ENCODE results near the gene TMEM266.

DNA sequence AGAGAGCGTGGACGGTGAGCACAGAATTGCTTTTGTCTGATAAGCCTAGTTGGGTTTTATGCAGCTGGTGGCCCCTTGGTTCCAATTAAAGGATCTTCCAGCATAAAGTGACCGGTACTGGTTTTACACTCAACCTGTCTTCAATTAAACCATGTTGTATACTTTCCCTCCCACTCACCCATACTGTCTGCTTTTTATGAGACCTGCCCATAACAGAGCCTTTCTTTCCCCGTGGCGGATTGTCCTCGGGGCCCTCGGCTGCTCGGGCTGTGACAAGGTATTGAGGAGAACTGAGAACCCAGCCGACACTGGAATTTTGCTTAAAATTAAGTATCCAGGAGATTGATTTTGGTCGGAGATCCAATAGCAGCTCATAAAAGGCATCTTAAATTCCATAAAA, 98.4 kb downstream of the TMEM266 start:
- TF ChIP-seq EZH2 (IDR thresholded peaks at IDR 0.05; ENCODE audit: low read depth, unreplicated experiment) (no peak), POLR2AphosphoS5 (IDR thresholded peaks at IDR 0.05; ENCODE audit: low read depth) (no peak), EZH2phosphoT487 (IDR thresholded peaks at IDR 0.05; ENCODE audit: unreplicated experiment) (no peak), CREB1 (CRISPR knock-in tag; IDR thresholded peaks at IDR 0.05; ENCODE audit: low read depth) (no peak), ZNF331 (CRISPR knock-in tag; IDR thresholded peaks at IDR 0.05; ENCODE audit: low read depth) (no peak), ZNF114 (CRISPR knock-in tag; IDR thresholded peaks at IDR 0.05) (no peak), JUNB (IDR thresholded peaks at IDR 0.05; ENCODE audit: unreplicated experiment) (no peak), NANOG (IDR thresholded peaks at IDR 0.05; ENCODE audit: borderline replicate concordance) (no peak), STAT1 (IDR thresholded peaks at IDR 0.05; ENCODE audit: unreplicated experiment) (no peak)
- TF ChIP-seq, protein P1, sequence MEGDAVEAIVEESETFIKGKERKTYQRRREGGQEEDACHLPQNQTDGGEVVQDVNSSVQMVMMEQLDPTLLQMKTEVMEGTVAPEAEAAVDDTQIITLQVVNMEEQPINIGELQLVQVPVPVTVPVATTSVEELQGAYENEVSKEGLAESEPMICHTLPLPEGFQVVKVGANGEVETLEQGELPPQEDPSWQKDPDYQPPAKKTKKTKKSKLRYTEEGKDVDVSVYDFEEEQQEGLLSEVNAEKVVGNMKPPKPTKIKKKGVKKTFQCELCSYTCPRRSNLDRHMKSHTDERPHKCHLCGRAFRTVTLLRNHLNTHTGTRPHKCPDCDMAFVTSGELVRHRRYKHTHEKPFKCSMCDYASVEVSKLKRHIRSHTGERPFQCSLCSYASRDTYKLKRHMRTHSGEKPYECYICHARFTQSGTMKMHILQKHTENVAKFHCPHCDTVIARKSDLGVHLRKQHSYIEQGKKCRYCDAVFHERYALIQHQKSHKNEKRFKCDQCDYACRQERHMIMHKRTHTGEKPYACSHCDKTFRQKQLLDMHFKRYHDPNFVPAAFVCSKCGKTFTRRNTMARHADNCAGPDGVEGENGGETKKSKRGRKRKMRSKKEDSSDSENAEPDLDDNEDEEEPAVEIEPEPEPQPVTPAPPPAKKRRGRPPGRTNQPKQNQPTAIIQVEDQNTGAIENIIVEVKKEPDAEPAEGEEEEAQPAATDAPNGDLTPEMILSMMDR (conservative IDR thresholded peaks at IDR 0.05; ENCODE audit: low read depth in 2 of 2): no peak
- TF ChIP-seq, protein P2, sequence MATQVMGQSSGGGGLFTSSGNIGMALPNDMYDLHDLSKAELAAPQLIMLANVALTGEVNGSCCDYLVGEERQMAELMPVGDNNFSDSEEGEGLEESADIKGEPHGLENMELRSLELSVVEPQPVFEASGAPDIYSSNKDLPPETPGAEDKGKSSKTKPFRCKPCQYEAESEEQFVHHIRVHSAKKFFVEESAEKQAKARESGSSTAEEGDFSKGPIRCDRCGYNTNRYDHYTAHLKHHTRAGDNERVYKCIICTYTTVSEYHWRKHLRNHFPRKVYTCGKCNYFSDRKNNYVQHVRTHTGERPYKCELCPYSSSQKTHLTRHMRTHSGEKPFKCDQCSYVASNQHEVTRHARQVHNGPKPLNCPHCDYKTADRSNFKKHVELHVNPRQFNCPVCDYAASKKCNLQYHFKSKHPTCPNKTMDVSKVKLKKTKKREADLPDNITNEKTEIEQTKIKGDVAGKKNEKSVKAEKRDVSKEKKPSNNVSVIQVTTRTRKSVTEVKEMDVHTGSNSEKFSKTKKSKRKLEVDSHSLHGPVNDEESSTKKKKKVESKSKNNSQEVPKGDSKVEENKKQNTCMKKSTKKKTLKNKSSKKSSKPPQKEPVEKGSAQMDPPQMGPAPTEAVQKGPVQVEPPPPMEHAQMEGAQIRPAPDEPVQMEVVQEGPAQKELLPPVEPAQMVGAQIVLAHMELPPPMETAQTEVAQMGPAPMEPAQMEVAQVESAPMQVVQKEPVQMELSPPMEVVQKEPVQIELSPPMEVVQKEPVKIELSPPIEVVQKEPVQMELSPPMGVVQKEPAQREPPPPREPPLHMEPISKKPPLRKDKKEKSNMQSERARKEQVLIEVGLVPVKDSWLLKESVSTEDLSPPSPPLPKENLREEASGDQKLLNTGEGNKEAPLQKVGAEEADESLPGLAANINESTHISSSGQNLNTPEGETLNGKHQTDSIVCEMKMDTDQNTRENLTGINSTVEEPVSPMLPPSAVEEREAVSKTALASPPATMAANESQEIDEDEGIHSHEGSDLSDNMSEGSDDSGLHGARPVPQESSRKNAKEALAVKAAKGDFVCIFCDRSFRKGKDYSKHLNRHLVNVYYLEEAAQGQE (IDR thresholded peaks at IDR 0.05; ENCODE audit: unreplicated experiment): no peak
- TF ChIP-seq, protein P3, sequence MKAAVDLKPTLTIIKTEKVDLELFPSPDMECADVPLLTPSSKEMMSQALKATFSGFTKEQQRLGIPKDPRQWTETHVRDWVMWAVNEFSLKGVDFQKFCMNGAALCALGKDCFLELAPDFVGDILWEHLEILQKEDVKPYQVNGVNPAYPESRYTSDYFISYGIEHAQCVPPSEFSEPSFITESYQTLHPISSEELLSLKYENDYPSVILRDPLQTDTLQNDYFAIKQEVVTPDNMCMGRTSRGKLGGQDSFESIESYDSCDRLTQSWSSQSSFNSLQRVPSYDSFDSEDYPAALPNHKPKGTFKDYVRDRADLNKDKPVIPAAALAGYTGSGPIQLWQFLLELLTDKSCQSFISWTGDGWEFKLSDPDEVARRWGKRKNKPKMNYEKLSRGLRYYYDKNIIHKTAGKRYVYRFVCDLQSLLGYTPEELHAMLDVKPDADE (IDR thresholded peaks at IDR 0.05): no peak
- TF ChIP-seq, protein P4, sequence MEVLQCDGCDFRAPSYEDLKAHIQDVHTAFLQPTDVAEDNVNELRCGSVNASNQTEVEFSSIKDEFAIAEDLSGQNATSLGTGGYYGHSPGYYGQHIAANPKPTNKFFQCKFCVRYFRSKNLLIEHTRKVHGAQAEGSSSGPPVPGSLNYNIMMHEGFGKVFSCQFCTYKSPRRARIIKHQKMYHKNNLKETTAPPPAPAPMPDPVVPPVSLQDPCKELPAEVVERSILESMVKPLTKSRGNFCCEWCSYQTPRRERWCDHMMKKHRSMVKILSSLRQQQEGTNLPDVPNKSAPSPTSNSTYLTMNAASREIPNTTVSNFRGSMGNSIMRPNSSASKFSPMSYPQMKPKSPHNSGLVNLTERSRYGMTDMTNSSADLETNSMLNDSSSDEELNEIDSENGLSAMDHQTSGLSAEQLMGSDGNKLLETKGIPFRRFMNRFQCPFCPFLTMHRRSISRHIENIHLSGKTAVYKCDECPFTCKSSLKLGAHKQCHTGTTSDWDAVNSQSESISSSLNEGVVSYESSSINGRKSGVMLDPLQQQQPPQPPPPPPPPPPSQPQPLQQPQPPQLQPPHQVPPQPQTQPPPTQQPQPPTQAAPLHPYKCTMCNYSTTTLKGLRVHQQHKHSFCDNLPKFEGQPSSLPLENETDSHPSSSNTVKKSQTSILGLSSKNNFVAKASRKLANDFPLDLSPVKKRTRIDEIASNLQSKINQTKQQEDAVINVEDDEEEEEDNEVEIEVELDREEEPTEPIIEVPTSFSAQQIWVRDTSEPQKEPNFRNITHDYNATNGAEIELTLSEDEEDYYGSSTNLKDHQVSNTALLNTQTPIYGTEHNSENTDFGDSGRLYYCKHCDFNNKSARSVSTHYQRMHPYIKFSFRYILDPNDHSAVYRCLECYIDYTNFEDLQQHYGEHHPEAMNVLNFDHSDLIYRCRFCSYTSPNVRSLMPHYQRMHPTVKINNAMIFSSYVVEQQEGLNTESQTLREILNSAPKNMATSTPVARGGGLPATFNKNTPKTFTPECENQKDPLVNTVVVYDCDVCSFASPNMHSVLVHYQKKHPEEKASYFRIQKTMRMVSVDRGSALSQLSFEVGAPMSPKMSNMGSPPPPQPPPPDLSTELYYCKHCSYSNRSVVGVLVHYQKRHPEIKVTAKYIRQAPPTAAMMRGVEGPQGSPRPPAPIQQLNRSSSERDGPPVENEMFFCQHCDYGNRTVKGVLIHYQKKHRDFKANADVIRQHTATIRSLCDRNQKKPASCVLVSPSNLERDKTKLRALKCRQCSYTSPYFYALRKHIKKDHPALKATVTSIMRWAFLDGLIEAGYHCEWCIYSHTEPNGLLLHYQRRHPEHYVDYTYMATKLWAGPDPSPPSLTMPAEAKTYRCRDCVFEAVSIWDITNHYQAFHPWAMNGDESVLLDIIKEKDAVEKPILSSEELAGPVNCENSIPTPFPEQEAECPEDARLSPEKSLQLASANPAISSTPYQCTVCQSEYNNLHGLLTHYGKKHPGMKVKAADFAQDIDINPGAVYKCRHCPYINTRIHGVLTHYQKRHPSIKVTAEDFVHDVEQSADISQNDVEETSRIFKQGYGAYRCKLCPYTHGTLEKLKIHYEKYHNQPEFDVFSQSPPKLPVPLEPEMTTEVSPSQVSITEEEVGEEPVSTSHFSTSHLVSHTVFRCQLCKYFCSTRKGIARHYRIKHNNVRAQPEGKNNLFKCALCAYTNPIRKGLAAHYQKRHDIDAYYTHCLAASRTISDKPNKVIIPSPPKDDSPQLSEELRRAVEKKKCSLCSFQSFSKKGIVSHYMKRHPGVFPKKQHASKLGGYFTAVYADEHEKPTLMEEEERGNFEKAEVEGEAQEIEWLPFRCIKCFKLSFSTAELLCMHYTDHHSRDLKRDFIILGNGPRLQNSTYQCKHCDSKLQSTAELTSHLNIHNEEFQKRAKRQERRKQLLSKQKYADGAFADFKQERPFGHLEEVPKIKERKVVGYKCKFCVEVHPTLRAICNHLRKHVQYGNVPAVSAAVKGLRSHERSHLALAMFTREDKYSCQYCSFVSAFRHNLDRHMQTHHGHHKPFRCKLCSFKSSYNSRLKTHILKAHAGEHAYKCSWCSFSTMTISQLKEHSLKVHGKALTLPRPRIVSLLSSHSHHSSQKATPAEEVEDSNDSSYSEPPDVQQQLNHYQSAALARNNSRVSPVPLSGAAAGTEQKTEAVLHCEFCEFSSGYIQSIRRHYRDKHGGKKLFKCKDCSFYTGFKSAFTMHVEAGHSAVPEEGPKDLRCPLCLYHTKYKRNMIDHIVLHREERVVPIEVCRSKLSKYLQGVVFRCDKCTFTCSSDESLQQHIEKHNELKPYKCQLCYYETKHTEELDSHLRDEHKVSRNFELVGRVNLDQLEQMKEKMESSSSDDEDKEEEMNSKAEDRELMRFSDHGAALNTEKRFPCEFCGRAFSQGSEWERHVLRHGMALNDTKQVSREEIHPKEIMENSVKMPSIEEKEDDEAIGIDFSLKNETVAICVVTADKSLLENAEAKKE (CRISPR knock-in tag; IDR thresholded peaks at IDR 0.05): no peak

All from GM23338 (cell line).